Measurements from ENCODE around the gene CYTH4.

GRCh38 chr22:37309211-37310074 is 27.1 kb downstream of the CYTH4 start:
- TF ChIP-seq CTCF (IDR thresholded peaks at IDR 0.05), result no peak
- no peak for TF ChIP-seq POLR2AphosphoS5 (IDR thresholded peaks at IDR 0.05)
- no peak for TF ChIP-seq POLR2A (IDR thresholded peaks at IDR 0.05)

All from gastroesophageal sphincter (tissue), 3 donors.